Endothelial cell of umbilical vein (primary cell): Measurements from ENCODE around the gene FAT2. TPM values are rescaled to one million over a fixed set of nuclear protein-coding genes. Genes with fewer than 3 reads are reported as not detected.

Experiments used
- BruUV-seq: library from RNA; stranded (reverse); fragments of 400-500 nt; replicated peaks from 2 replicates; lab custom pipeline; 2021; lab: Mats Ljungman, UMichigan
- CTCF ChIA-PET: fragments of 300-600, 350-600 bp; sonication (Branson Sonifier 250); formaldehyde crosslinking; loops from one replicate; lab custom pipeline; 2021; ENCODE audit warnings: antibody characterized with exemption, inconsistent platforms; lab: Charles Lee
- POLR2A ChIA-PET: fragments of 300-600, 350-600 bp; sonication (Branson Sonifier 250); formaldehyde crosslinking; loops from one replicate; lab custom pipeline; 2021; ENCODE audit warnings: antibody characterized with exemption, inconsistent platforms; lab: Charles Lee
- DNase-seq: peaks from one replicate; pipeline ENCODE4 v3.0.0-alpha.2; 2011; ENCODE audit warnings: low read depth, low spot score
- FAIRE-seq: peaks from 2 replicates; lab custom pipeline; 2011; peaks lifted over from hg19 to GRCh38; lab: Jason Lieb, UNC
- H2AFZ ChIP-seq: 2 replicates; pipeline ENCODE4 v1.6.0; 2012; ENCODE audit warnings: low read depth, low read length, control low read depth, inconsistent platforms
- H3K27ac ChIP-seq: 2 replicates; pipeline ENCODE4 v1.5.1; 2011; ENCODE audit warnings: low read depth, mild to moderate bottlenecking, control low read depth, low read length, moderate library complexity; ENCODE audit not compliant: insufficient read depth
- H3K27me3 ChIP-seq, 2 experiments: 2 replicates each; pipeline versions ENCODE4 v1.6.0 to v1.6.1; 2011; ENCODE audit warnings: low read length in 2 of 2, mixed read lengths in 1 of 2; ENCODE audit not compliant: control insufficient read depth in 2 of 2, insufficient read depth in 2 of 2
- H3K36me3 ChIP-seq, 2 experiments: 2 replicates in 1 of 2; 3 replicates in 1 of 2; pipeline ENCODE4 v1.5.1; 2011; ENCODE audit warnings: low read length in 2 of 2, mild to moderate bottlenecking in 1 of 2, moderate library complexity in 1 of 2; ENCODE audit not compliant: control insufficient read depth in 2 of 2, insufficient read depth in 2 of 2; ENCODE audit errors: extremely low read depth in 1 of 2
- H3K4me1 ChIP-seq: 3 replicates; pipeline ENCODE4 v1.5.1; 2011; ENCODE audit warnings: mild to moderate bottlenecking, low read length; ENCODE audit not compliant: control insufficient read depth, insufficient read depth; ENCODE audit errors: extremely low read depth
- H3K4me2 ChIP-seq: 2 replicates; pipeline ENCODE4 v1.6.1; 2011; ENCODE audit warnings: low read length, control low read depth, mixed read lengths; ENCODE audit not compliant: insufficient read depth
- H3K4me3 ChIP-seq, 3 experiments: fragments of 200-600 bp in 1 of 3; sonication (generic), shearing (Covaris generic) in 1 of 3; replicated peaks in 1 of 3; 2 replicates each; pipeline ENCODE4 v1.5.1; 2011 to 2016; ENCODE audit warnings: control low read depth in 3 of 3, low read length in 3 of 3, mild to moderate bottlenecking in 2 of 3, inconsistent platforms in 1 of 3, low read depth in 1 of 3, moderate library complexity in 1 of 3; ENCODE audit not compliant: insufficient read depth in 1 of 3
- H3K79me2 ChIP-seq: 2 replicates; pipeline ENCODE4 v1.6.0; 2012; ENCODE audit warnings: low read length, inconsistent platforms; ENCODE audit not compliant: control insufficient read depth, insufficient read depth
- H3K9ac ChIP-seq: replicated peaks from 2 replicates; pipeline ENCODE3; 2011; ENCODE audit warnings: low read length, control low read depth; ENCODE audit not compliant: insufficient read depth; ENCODE audit errors: extremely low read depth
- H3K9me1 ChIP-seq: replicated peaks from 3 replicates; pipeline ENCODE4 v1.6.0; 2011; ENCODE audit warnings: mild to moderate bottlenecking, low read length; ENCODE audit not compliant: control insufficient read depth, insufficient read depth; ENCODE audit errors: extremely low read depth
- H3K9me3 ChIP-seq: replicated peaks from 2 replicates; pipeline ENCODE4 v1.5.1; 2012; ENCODE audit warnings: low read length, inconsistent platforms; ENCODE audit not compliant: control insufficient read depth, insufficient read depth
- H4K20me1 ChIP-seq: replicated peaks from 2 replicates; pipeline ENCODE3; 2011; ENCODE audit warnings: mild to moderate bottlenecking, low read length; ENCODE audit not compliant: control insufficient read depth, insufficient read depth; ENCODE audit errors: extremely low read depth
- EZH2 ChIP-seq: IDR thresholded peaks from 2 replicates; pipeline ENCODE4 v1.6.1; 2012; ENCODE audit warnings: borderline replicate concordance, low read depth, mild to moderate bottlenecking, moderate library complexity, low read length, inconsistent platforms; ENCODE audit not compliant: severe bottlenecking
- FOS ChIP-seq: IDR thresholded peaks from 2 replicates; pipeline ENCODE4 v1.6.1; 2011; ENCODE audit warnings: mild to moderate bottlenecking, low read length, moderate library complexity, borderline replicate concordance; ENCODE audit not compliant: insufficient read depth
- GATA2 ChIP-seq: IDR thresholded peaks from 2 replicates; pipeline ENCODE4 v1.7.0; 2011; ENCODE audit warnings: low read depth, mild to moderate bottlenecking, moderate library complexity, mixed read lengths, low read length; ENCODE audit not compliant: insufficient read length, insufficient read depth
- JUN ChIP-seq: IDR thresholded peaks from 2 replicates; pipeline ENCODE4 v1.6.1; 2011; ENCODE audit warnings: borderline replicate concordance, low read depth; ENCODE audit not compliant: insufficient read length, insufficient read depth
- MYC ChIP-seq: IDR thresholded peaks from one replicate; pipeline ENCODE4 v1.6.1; 2011; ENCODE audit warnings: mild to moderate bottlenecking, low read depth, low read length
- POLR2A ChIP-seq: IDR thresholded peaks from 2 replicates; pipeline ENCODE4 v1.6.1; 2012; ENCODE audit warnings: low read depth, mild to moderate bottlenecking, control low read depth, low read length
- POLR2AphosphoS5 ChIP-seq: IDR thresholded peaks from 2 replicates; pipeline ENCODE4 v1.6.1; 2012; ENCODE audit warnings: low read depth, mild to moderate bottlenecking, control low read depth, low read length, moderate library complexity; ENCODE audit not compliant: insufficient read depth
- dilution Hi-C: fragments of 300-500 bp; cut with MboI; formaldehyde crosslinking; loops from one replicate; pipeline ENCODE4 v1.15.0; 2019; ENCODE audit warnings: low sequenced_read_pairs; ENCODE audit not compliant: extremely low pct_ligation_motif_present
- intact Hi-C: fragments of 100-400 bp; cut with micrococcal nuclease; formaldehyde crosslinking; loops from one replicate; pipeline ENCODE4 v1.10.0; 2022
- polyA plus RNA-seq, 4 experiments: library from polyadenylated mRNA; depleted of rRNA in 3 of 4; stranded (reverse) in 3 of 4; unstranded in 1 of 4; fragments of >200 nt; gene quantifications; 2 replicates each; pipeline versions ENCODE4 v1.2.1 to v1.2.3, GENCODE V29; 2011 to 2012; ENCODE audit warnings: missing spikeins in 1 of 4
- total RNA-seq: library from RNA; stranded (reverse); gene quantifications from 2 replicates; pipeline ENCODE4 v1.2.3, GENCODE V29; 2021
- TF ChIP-seq, protein P1 (sequence below): IDR thresholded peaks from 2 replicates; pipeline ENCODE4 v1.6.1; 2011; ENCODE audit not compliant: insufficient read depth, insufficient read length
- TF ChIP-seq, protein P2 (sequence below), 2 donors: IDR thresholded peaks; 1 replicate in 1 of 2; 2 replicates in 1 of 2; pipeline ENCODE4 v1.5.1; 2011; ENCODE audit warnings: low read length in 2 of 2, mild to moderate bottlenecking in 2 of 2, moderate library complexity in 2 of 2, control low read depth in 1 of 2, inconsistent platforms in 1 of 2, low read depth in 1 of 2; ENCODE audit not compliant: insufficient read depth in 1 of 2; ENCODE audit errors: extremely low read depth in 1 of 2

The FAT2 gene
- total and polyA plus RNA-seq, 2 donors (not counting 3 experiments of a cell fraction or from before 2014, with no cell fraction given) = not detected

GRCh38 chr5:151607304-151607703, 16.2 kb upstream of the FAT2 start:
- POLR2A ChIA-PET = no interaction called here
- Histone ChIP-seq H3K4me2 (no peak overlapping the region), H2AFZ (no peak overlapping the region), H3K9ac (no peak overlapping the region), H3K27me3 (peaks cover 0 to 2% of the 10 kb centered on the region in 2 experiments), H3K9me1 (no peaks in the 10 kb centered on the region), H3K79me2 (no peaks in the 10 kb centered on the region), H3K36me3 (no peaks in the 10 kb centered on the region), H4K20me1 (no peaks in the 10 kb centered on the region), H3K4me3 (no peak overlapping the region), H3K27ac (no peak overlapping the region), H3K4me1 (no peaks in the 10 kb centered on the region), H3K9me3 (no peaks in the 10 kb centered on the region)
- DNase-seq = no peak
- dilution Hi-C loops (no loop called here), intact Hi-C loops (no loop called here)
- CTCF ChIA-PET = interaction anchor here (0.6 to 1.4 kb wide), 2 partner anchors 45 to 291 kb away, joined by 3 to 4 read pairs; no protein-coding TSS in a partner anchor
- FAIRE-seq = no peak
- BruUV-seq = no TSS peak
- TF ChIP-seq, protein P1, sequence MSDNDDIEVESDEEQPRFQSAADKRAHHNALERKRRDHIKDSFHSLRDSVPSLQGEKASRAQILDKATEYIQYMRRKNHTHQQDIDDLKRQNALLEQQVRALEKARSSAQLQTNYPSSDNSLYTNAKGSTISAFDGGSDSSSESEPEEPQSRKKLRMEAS = no peak
- TF ChIP-seq FOS (no peak), MYC (no peak), EZH2 (no peak), JUN (no peak), POLR2AphosphoS5 (no peak), GATA2 (no peak), POLR2A (no peak)
- TF ChIP-seq, protein P2, sequence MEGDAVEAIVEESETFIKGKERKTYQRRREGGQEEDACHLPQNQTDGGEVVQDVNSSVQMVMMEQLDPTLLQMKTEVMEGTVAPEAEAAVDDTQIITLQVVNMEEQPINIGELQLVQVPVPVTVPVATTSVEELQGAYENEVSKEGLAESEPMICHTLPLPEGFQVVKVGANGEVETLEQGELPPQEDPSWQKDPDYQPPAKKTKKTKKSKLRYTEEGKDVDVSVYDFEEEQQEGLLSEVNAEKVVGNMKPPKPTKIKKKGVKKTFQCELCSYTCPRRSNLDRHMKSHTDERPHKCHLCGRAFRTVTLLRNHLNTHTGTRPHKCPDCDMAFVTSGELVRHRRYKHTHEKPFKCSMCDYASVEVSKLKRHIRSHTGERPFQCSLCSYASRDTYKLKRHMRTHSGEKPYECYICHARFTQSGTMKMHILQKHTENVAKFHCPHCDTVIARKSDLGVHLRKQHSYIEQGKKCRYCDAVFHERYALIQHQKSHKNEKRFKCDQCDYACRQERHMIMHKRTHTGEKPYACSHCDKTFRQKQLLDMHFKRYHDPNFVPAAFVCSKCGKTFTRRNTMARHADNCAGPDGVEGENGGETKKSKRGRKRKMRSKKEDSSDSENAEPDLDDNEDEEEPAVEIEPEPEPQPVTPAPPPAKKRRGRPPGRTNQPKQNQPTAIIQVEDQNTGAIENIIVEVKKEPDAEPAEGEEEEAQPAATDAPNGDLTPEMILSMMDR (IDR thresholded peaks at IDR 0.05; ENCODE audit: extremely low read depth in 1 of 2, insufficient read depth in 1 of 2, low read depth in 1 of 2, low read length in 2 of 2) = no peak
